HepG2 (cell line): ENCODE results near the gene GALNT16. TPM values are rescaled to one million over a fixed set of nuclear protein-coding genes. Genes with fewer than 3 reads are reported as not detected.

Experiments
- ADNP ChIP-seq: sonication (generic); formaldehyde crosslinking; IDR thresholded peaks from 2 replicates; pipeline ENCODE4 v1.4.0; 2020; ENCODE audit warnings: missing genetic modification reagents
- E2F2 ChIP-seq: sonication (generic); formaldehyde crosslinking; IDR thresholded peaks from 2 replicates; pipeline ENCODE4 v1.4.0; 2020; ENCODE audit warnings: missing genetic modification reagents, borderline replicate concordance
- FOXK1 ChIP-seq: sonication (generic); formaldehyde crosslinking; IDR thresholded peaks from 2 replicates; pipeline ENCODE4 v1.4.0; 2020; ENCODE audit warnings: low read depth, missing genetic modification reagents, borderline replicate concordance
- IRX3 ChIP-seq: sonication (generic); formaldehyde crosslinking; IDR thresholded peaks from 2 replicates; pipeline ENCODE4 v1.8.1; 2023; ENCODE audit warnings: mild to moderate bottlenecking, low read depth, missing genetic modification reagents, borderline replicate concordance
- MYNN ChIP-seq: sonication (generic); formaldehyde crosslinking; IDR thresholded peaks from 2 replicates; pipeline ENCODE4 v1.4.0; 2020; ENCODE audit warnings: mild to moderate bottlenecking, low read depth, missing genetic modification reagents
- NFATC3 ChIP-seq: sonication (generic); formaldehyde crosslinking; IDR thresholded peaks from 2 replicates; pipeline ENCODE4 v1.5.1; 2020; ENCODE audit warnings: mild to moderate bottlenecking, missing genetic modification reagents
- PBX3 ChIP-seq: sonication (generic); formaldehyde crosslinking; IDR thresholded peaks from 2 replicates; pipeline ENCODE4 v1.8.1; 2023; ENCODE audit warnings: missing genetic modification reagents, inconsistent platforms, borderline replicate concordance
- PHF20 ChIP-seq: sonication (generic); formaldehyde crosslinking; IDR thresholded peaks from 2 replicates; pipeline ENCODE4 v1.5.0; 2020; ENCODE audit warnings: mild to moderate bottlenecking, missing genetic modification reagents
- RNF2 ChIP-seq: fragments of 450-650 bp; conservative IDR thresholded peaks from 2 replicates; pipeline ENCODE4 v1.6.1; 2016; ENCODE audit warnings: low read depth
- SALL1 ChIP-seq: sonication (generic); formaldehyde crosslinking; IDR thresholded peaks from 2 replicates; pipeline ENCODE4 v1.8.0; 2022; ENCODE audit warnings: mild to moderate bottlenecking, missing genetic modification reagents
- SNRNP70 ChIP-seq: fragments of 200-400 bp; formaldehyde crosslinking; IDR thresholded peaks from 2 replicates; pipeline ENCODE4 v1.6.1; 2017; ENCODE audit warnings: mild to moderate bottlenecking, low read depth, low read length, moderate library complexity
- SOX5 ChIP-seq: IDR thresholded peaks from 2 replicates; pipeline ENCODE4 v1.6.1; 2016; ENCODE audit warnings: borderline replicate concordance
- TOPORS ChIP-seq: sonication (generic); formaldehyde crosslinking; IDR thresholded peaks from 2 replicates; pipeline ENCODE4 v1.8.0; 2023; ENCODE audit warnings: mild to moderate bottlenecking, missing genetic modification reagents
- XRCC5 ChIP-seq: fragments of 200-400 bp; formaldehyde crosslinking; optimal IDR thresholded peaks from 2 replicates; pipeline ENCODE3; 2017; ENCODE audit warnings: mild to moderate bottlenecking, low read length
- ZBTB20 ChIP-seq: sonication (generic); formaldehyde crosslinking; IDR thresholded peaks from 2 replicates; pipeline ENCODE4 v1.8.1; 2023; ENCODE audit warnings: missing genetic modification reagents, low read depth, mild to moderate bottlenecking, borderline replicate concordance
- ZNF10 ChIP-seq: sonication (generic); formaldehyde crosslinking; IDR thresholded peaks from 2 replicates; pipeline ENCODE4 v1.4.0; 2020; ENCODE audit warnings: mild to moderate bottlenecking, low read depth, missing genetic modification reagents, borderline replicate concordance
- ZNF124 ChIP-seq: sonication (generic); formaldehyde crosslinking; IDR thresholded peaks from 2 replicates; pipeline ENCODE4 v1.4.0; 2020; ENCODE audit warnings: missing genetic modification reagents
- ZNF253 ChIP-seq: sonication (generic); formaldehyde crosslinking; IDR thresholded peaks from 2 replicates; pipeline ENCODE4 v1.8.0; 2022; ENCODE audit warnings: mild to moderate bottlenecking, missing genetic modification reagents, borderline replicate concordance
- ZNF556 ChIP-seq: sonication (generic); formaldehyde crosslinking; IDR thresholded peaks from 2 replicates; pipeline ENCODE4 v1.4.0; 2020; ENCODE audit warnings: mild to moderate bottlenecking, missing genetic modification reagents, borderline replicate concordance
- ZNF570 ChIP-seq: sonication (generic); formaldehyde crosslinking; IDR thresholded peaks from 2 replicates; pipeline ENCODE4 v1.4.0; 2020; ENCODE audit warnings: mild to moderate bottlenecking, missing genetic modification reagents, borderline replicate concordance
- ZNF614 ChIP-seq: IDR thresholded peaks from 2 replicates; pipeline ENCODE4 v1.6.1; 2018; ENCODE audit warnings: missing biosample characterization, missing genetic modification reagents, inconsistent platforms, borderline replicate concordance
- ZNF709 ChIP-seq: sonication (generic); formaldehyde crosslinking; IDR thresholded peaks from 2 replicates; pipeline ENCODE4 v1.5.0; 2020; ENCODE audit warnings: mild to moderate bottlenecking, missing genetic modification reagents
- ZNF878 ChIP-seq: sonication (generic); formaldehyde crosslinking; IDR thresholded peaks from 2 replicates; pipeline ENCODE4 v1.8.1; 2023; ENCODE audit warnings: mild to moderate bottlenecking, missing genetic modification reagents, moderate library complexity
- polyA plus RNA-seq, 8 experiments: library from polyadenylated mRNA; depleted of rRNA in 3 of 8; stranded (reverse) in 7 of 8; unstranded in 1 of 8; fragments of >200 nt; fragmentation: Illumina TruSeq in 4 of 8; extraction: Trizol in 4 of 8; gene quantifications; 2 replicates each; pipeline versions ENCODE4 v1.2.1 to v1.2.3, GENCODE V29; 2011 to 2016; ENCODE audit warnings: low read depth in 4 of 8, missing spikeins in 1 of 8, mixed read lengths in 1 of 8; ENCODE audit not compliant: insufficient read depth in 1 of 8
- total RNA-seq, 5 experiments: library from RNA; depleted of rRNA; stranded (reverse); fragments of >200 nt; fragmentation: Illumina TruSeq; extraction: Trizol; gene quantifications; 2 replicates each; pipeline ENCODE4 v1.2.3, GENCODE V29; 2016; ENCODE audit warnings: low read depth in 1 of 5
- TF ChIP-seq, protein P1 (sequence below): sonication (generic); formaldehyde crosslinking; IDR thresholded peaks from 2 replicates; pipeline ENCODE4 v1.8.1; 2022; ENCODE audit warnings: low read depth, mild to moderate bottlenecking, missing genetic modification reagents

Gene GALNT16
- total and polyA plus RNA-seq, 2 of the 13 experiments (the other 11 are each of a cell fraction or from before 2014, with no cell fraction given): 0.54 to 0.82 TPM

GRCh38 chr14:69261761-69262331 lies 1.9 kb downstream of the GALNT16 start (continued):
- no peak for TF ChIP-seq ZNF878 (CRISPR knock-in tag)
- no peak for TF ChIP-seq ZNF570 (CRISPR knock-in tag)
- no peak for TF ChIP-seq ZNF556
- TF ChIP-seq ZNF124: no peak
- no peak for TF ChIP-seq ZBTB20 (CRISPR knock-in tag)
- no peak for TF ChIP-seq E2F2 (CRISPR knock-in tag)
- no peak for TF ChIP-seq FOXK1
- no peak for TF ChIP-seq MYNN
- TF ChIP-seq, protein P1, sequence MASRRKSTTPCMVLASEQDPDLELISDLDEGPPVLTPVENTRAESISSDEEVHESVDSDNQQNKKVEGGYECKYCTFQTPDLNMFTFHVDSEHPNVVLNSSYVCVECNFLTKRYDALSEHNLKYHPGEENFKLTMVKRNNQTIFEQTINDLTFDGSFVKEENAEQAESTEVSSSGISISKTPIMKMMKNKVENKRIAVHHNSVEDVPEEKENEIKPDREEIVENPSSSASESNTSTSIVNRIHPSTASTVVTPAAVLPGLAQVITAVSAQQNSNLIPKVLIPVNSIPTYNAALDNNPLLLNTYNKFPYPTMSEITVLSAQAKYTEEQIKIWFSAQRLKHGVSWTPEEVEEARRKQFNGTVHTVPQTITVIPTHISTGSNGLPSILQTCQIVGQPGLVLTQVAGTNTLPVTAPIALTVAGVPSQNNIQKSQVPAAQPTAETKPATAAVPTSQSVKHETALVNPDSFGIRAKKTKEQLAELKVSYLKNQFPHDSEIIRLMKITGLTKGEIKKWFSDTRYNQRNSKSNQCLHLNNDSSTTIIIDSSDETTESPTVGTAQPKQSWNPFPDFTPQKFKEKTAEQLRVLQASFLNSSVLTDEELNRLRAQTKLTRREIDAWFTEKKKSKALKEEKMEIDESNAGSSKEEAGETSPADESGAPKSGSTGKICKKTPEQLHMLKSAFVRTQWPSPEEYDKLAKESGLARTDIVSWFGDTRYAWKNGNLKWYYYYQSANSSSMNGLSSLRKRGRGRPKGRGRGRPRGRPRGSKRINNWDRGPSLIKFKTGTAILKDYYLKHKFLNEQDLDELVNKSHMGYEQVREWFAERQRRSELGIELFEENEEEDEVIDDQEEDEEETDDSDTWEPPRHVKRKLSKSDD (CRISPR knock-in tag): no peak
- TF ChIP-seq IRX3 (CRISPR knock-in tag): no peak
- TF ChIP-seq ZNF709 (CRISPR knock-in tag): no peak
- no peak for TF ChIP-seq ZNF10 (CRISPR knock-in tag)
- no peak for TF ChIP-seq ADNP (CRISPR knock-in tag)
- TF ChIP-seq PBX3: no peak
- TF ChIP-seq RNF2: no peak
- TF ChIP-seq SNRNP70: no peak
- no peak for TF ChIP-seq NFATC3 (CRISPR knock-in tag)
- no peak for TF ChIP-seq ZNF253 (CRISPR knock-in tag)
- no peak for TF ChIP-seq PHF20 (CRISPR knock-in tag)
- peak; percentile 60 for TF ChIP-seq XRCC5
- TF ChIP-seq TOPORS (CRISPR knock-in tag): no peak
- peak; percentile 32; the same call in 1 of the 2 replicates for TF ChIP-seq SALL1 (CRISPR knock-in tag)
- 0 out of 2 replicates have a peak, but pooled peaks have one; percentile 16 for TF ChIP-seq ZNF614 (CRISPR knock-in tag)
- no peak for TF ChIP-seq SOX5 (CRISPR knock-in tag)
